H1 (cell line): ENCODE results near the gene PDIA5. TPM values are rescaled to one million over a fixed set of nuclear protein-coding genes. Genes with fewer than 3 reads are reported as not detected.

Experiments used
- CTCF ChIA-PET: fragments of 300-600 bp; sonication (Branson Sonifier 250); formaldehyde crosslinking; loops from one replicate; lab custom pipeline; 2021; ENCODE audit not compliant: partially characterized antibody; lab: Charles Lee
- POLR2A ChIA-PET: fragments of 300-600 bp; sonication (Branson Sonifier 250); formaldehyde crosslinking; loops from one replicate; lab custom pipeline; 2021; ENCODE audit warnings: inconsistent platforms; ENCODE audit not compliant: partially characterized antibody; lab: Charles Lee
- DNase-seq, 2 experiments: peaks; one replicate each; pipeline versions ENCODE4 v3.0.0 to v3.0.0-alpha.2; 2010 to 2022; ENCODE audit warnings: low spot score in 2 of 2, low read depth in 1 of 2, mixed read lengths in 1 of 2
- FAIRE-seq: peaks from 2 replicates; lab custom pipeline; 2011; peaks lifted over from hg19 to GRCh38; lab: Jason Lieb, UNC
- H2AFZ ChIP-seq: 2 replicates; pipeline ENCODE4 v1.8.1; 2012; ENCODE audit warnings: low read length, inconsistent platforms
- H2AK5ac ChIP-seq: 2 replicates; pipeline ENCODE4 v1.6.1; 2013; ENCODE audit warnings: low read depth, low read length
- H2BK120ac ChIP-seq: replicated peaks from 2 replicates; pipeline ENCODE3; 2013; ENCODE audit warnings: low read depth, low read length, inconsistent platforms
- H2BK12ac ChIP-seq: 2 replicates; pipeline ENCODE4 v1.6.1; 2013; ENCODE audit warnings: low read depth, low read length
- H2BK15ac ChIP-seq: 2 replicates; pipeline ENCODE4 v1.6.1; 2013; ENCODE audit warnings: low read length
- H2BK20ac ChIP-seq: 2 replicates; pipeline ENCODE4 v1.6.1; 2013; ENCODE audit warnings: low read length
- H2BK5ac ChIP-seq: 2 replicates; pipeline ENCODE4 v1.6.1; 2013; ENCODE audit warnings: low read depth, low read length
- H3K14ac ChIP-seq: 2 replicates; pipeline ENCODE4 v1.6.1; 2013; ENCODE audit warnings: inconsistent platforms; ENCODE audit not compliant: insufficient read length
- H3K18ac ChIP-seq: 2 replicates; pipeline ENCODE4 v1.6.1; 2013; ENCODE audit warnings: low read length; ENCODE audit errors: extremely low read depth
- H3K23ac ChIP-seq: 2 replicates; pipeline ENCODE4 v1.6.1; 2013; ENCODE audit warnings: inconsistent platforms; ENCODE audit not compliant: insufficient read length
- H3K23me2 ChIP-seq: 2 replicates; pipeline ENCODE4 v1.6.1; 2013; ENCODE audit warnings: low read depth, low read length
- H3K27ac ChIP-seq: 2 replicates; pipeline ENCODE4 v1.6.1; 2011; ENCODE audit warnings: low read depth, low read length, inconsistent platforms
- H3K27me3 ChIP-seq, 4 experiments: replicated peaks in 1 of 4; 1 replicate in 1 of 4; 2 replicates in 3 of 4; pipeline versions ENCODE4 v1.6.1 to v1.8.1; 2011 to 2013; ENCODE audit warnings: low read length in 3 of 4, mild to moderate bottlenecking in 3 of 4, inconsistent platforms in 2 of 4, mixed read lengths in 2 of 4, moderate library complexity in 1 of 4; ENCODE audit not compliant: control insufficient read depth in 3 of 4, insufficient read depth in 3 of 4; ENCODE audit errors: extremely low read depth in 1 of 4
- H3K36me3 ChIP-seq, 4 experiments: 2 replicates each; pipeline versions ENCODE4 v1.6.1 to v1.8.1; 2011 to 2013; ENCODE audit warnings: mild to moderate bottlenecking in 4 of 4, low read length in 3 of 4, moderate library complexity in 2 of 4, control low read depth in 1 of 4, inconsistent platforms in 1 of 4; ENCODE audit not compliant: insufficient read depth in 4 of 4, control insufficient read depth in 2 of 4
- H3K4ac ChIP-seq: replicated peaks from 2 replicates; pipeline ENCODE3; 2013; ENCODE audit warnings: low read length, low read depth, mixed read lengths, inconsistent platforms; ENCODE audit not compliant: insufficient read length
- H3K4me1 ChIP-seq, 4 experiments: replicated peaks in 1 of 4; 1 replicate in 1 of 4; 2 replicates in 3 of 4; pipeline versions ENCODE4 v1.6.1 to v1.8.1; 2011 to 2013; ENCODE audit warnings: low read length in 3 of 4, inconsistent platforms in 2 of 4, mixed read lengths in 1 of 4; ENCODE audit not compliant: insufficient read depth in 4 of 4, control insufficient read depth in 3 of 4
- H3K4me2 ChIP-seq, 2 experiments: 2 replicates each; pipeline versions ENCODE4 v1.6.1 to v1.8.1; 2011 to 2013; ENCODE audit warnings: low read depth in 2 of 2, low read length in 2 of 2, control low read depth in 1 of 2, inconsistent platforms in 1 of 2, mild to moderate bottlenecking in 1 of 2; ENCODE audit not compliant: insufficient read depth in 1 of 2
- H3K4me3 ChIP-seq, 4 experiments: fragments of 200-600, 300-600 bp in 1 of 4; sonication (generic), shearing (Covaris generic), sonication (Bioruptor Twin) in 1 of 4; 2 replicates each; pipeline versions ENCODE4 v1.5.1 to v1.8.1; 2011 to 2016; ENCODE audit warnings: low read length in 4 of 4, low read depth in 3 of 4, control low read depth in 2 of 4, inconsistent platforms in 2 of 4, mild to moderate bottlenecking in 2 of 4, mixed read lengths in 1 of 4, moderate library complexity in 1 of 4; ENCODE audit not compliant: insufficient read depth in 2 of 4; ENCODE audit errors: extremely low read depth in 1 of 4
- H3K56ac ChIP-seq: replicated peaks from 2 replicates; pipeline ENCODE3; 2013; ENCODE audit warnings: low read depth, mild to moderate bottlenecking, mixed read lengths, low read length, inconsistent platforms; ENCODE audit not compliant: insufficient read length
- H3K79me1 ChIP-seq: 2 replicates; pipeline ENCODE4 v1.6.1; 2013; ENCODE audit warnings: low read depth, low read length, control low read depth
- H3K79me2 ChIP-seq, 2 experiments: 2 replicates each; pipeline versions ENCODE4 v1.6.1 to v1.8.1; 2012 to 2013; ENCODE audit warnings: low read length in 2 of 2, mild to moderate bottlenecking in 2 of 2, inconsistent platforms in 1 of 2; ENCODE audit not compliant: insufficient read depth in 2 of 2, control insufficient read depth in 1 of 2
- H3K9ac ChIP-seq, 4 experiments: replicated peaks in 1 of 4; 1 replicate in 1 of 4; 2 replicates in 3 of 4; pipeline versions ENCODE4 v1.6.1 to v1.8.1; 2011 to 2013; ENCODE audit warnings: low read depth in 3 of 4, low read length in 3 of 4, control low read depth in 2 of 4, mild to moderate bottlenecking in 2 of 4, moderate library complexity in 2 of 4, inconsistent platforms in 1 of 4; ENCODE audit errors: extremely low read depth in 1 of 4
- H3K9me3 ChIP-seq, 2 experiments: 2 replicates each; pipeline versions ENCODE4 v1.6.1 to v1.8.1; 2012 to 2013; ENCODE audit warnings: mild to moderate bottlenecking in 2 of 2, moderate library complexity in 2 of 2, control low read depth in 1 of 2, inconsistent platforms in 1 of 2, low read depth in 1 of 2, low read length in 1 of 2, mixed read lengths in 1 of 2; ENCODE audit not compliant: insufficient read depth in 2 of 2
- H4K20me1 ChIP-seq, 2 experiments: replicated peaks in 1 of 2; 2 replicates each; pipeline versions ENCODE3 to v1.8.1; 2011 to 2013; ENCODE audit warnings: inconsistent platforms in 2 of 2, low read length in 2 of 2, mild to moderate bottlenecking in 1 of 2; ENCODE audit not compliant: insufficient read depth in 2 of 2, control insufficient read depth in 1 of 2
- H4K5ac ChIP-seq: 2 replicates; pipeline ENCODE4 v1.6.1; 2013; ENCODE audit warnings: low read length, low read depth, mixed read lengths, inconsistent platforms; ENCODE audit not compliant: insufficient read length
- H4K8ac ChIP-seq: 2 replicates; pipeline ENCODE4 v1.8.0; 2013; ENCODE audit warnings: mild to moderate bottlenecking, moderate library complexity, low read length, inconsistent platforms; ENCODE audit not compliant: insufficient read depth; ENCODE audit errors: extremely low read depth
- H4K91ac ChIP-seq: replicated peaks from 2 replicates; pipeline ENCODE3; 2013; ENCODE audit warnings: low read length, mixed read lengths, inconsistent platforms; ENCODE audit not compliant: insufficient read length
- CBX5 ChIP-seq: fragments of 300-800, 300-1000 bp; sonication (generic); IDR thresholded peaks from 2 replicates; pipeline ENCODE4 v1.7.1; 2016; ENCODE audit warnings: antibody characterized with exemption, low read length, low read depth
- E2F6 ChIP-seq: IDR thresholded peaks from 2 replicates; pipeline ENCODE4 v1.6.1; 2012; ENCODE audit warnings: inconsistent platforms
- EGR1 ChIP-seq: IDR thresholded peaks from 2 replicates; pipeline ENCODE4 v1.6.1; 2011; ENCODE audit warnings: low read depth, low read length, borderline replicate concordance
- JUND ChIP-seq: IDR thresholded peaks from 2 replicates; pipeline ENCODE4 v1.6.1; 2011; ENCODE audit warnings: mild to moderate bottlenecking, improper control_type of control experiment, low read length
- KDM1A ChIP-seq: fragments of 200-600, 300-600 bp; sonication (generic); IDR thresholded peaks from 2 replicates; pipeline ENCODE4 v1.7.1; 2016; ENCODE audit warnings: mild to moderate bottlenecking, low read length, borderline replicate concordance
- KDM4A ChIP-seq: IDR thresholded peaks from one replicate; pipeline ENCODE4 v1.7.1; 2012; ENCODE audit warnings: low read depth, mild to moderate bottlenecking, moderate library complexity, low read length, inconsistent platforms; ENCODE audit not compliant: severe bottlenecking
- POLR2AphosphoS5 ChIP-seq: IDR thresholded peaks from 2 replicates; pipeline ENCODE4 v1.6.1; 2011; ENCODE audit warnings: low read depth, low read length
- RBBP5 ChIP-seq: IDR thresholded peaks from 2 replicates; pipeline ENCODE4 v1.7.1; 2012; ENCODE audit warnings: low read depth, mild to moderate bottlenecking, inconsistent platforms, low read length, moderate library complexity, borderline replicate concordance
- WGBS, 2 experiments: shearing (Covaris generic) in 1 of 2; methylation state at CpG; one replicate each; pipeline versions ENCODE4 v1.1.6 to v1.1.7; 2013 to 2015; ENCODE audit warnings: low lambda C conversion rate in 2 of 2, mixed read lengths in 2 of 2, inconsistent platforms in 1 of 2, low coverage in 1 of 2, missing lambda C conversion rate in 1 of 2; ENCODE audit not compliant: insufficient replicate concordance in 2 of 2, insufficient coverage in 1 of 2, insufficient read length in 1 of 2; ENCODE audit errors: extremely low coverage in 1 of 2, missing lambda C conversion rate in 1 of 2; 5-methylcytosine and 5-hydroxymethylcytosine counted together
- polyA plus RNA-seq, 7 experiments: library from polyadenylated mRNA; depleted of rRNA in 3 of 7; stranded (reverse) in 5 of 7; unstranded in 2 of 7; fragments of >200 nt in 5 of 7; fragments of 200-250 nt in 2 of 7; gene quantifications; 1 replicate in 5 of 7; 2 replicates in 1 of 7; 4 replicates in 1 of 7; pipeline versions ENCODE4 v1.2.1 to v1.2.3, GENCODE V29; 2011 to 2013; ENCODE audit warnings: missing spikeins in 2 of 7, mixed read lengths in 2 of 7
- total RNA-seq: library from RNA; stranded (reverse); fragmentation: NEBNext Ultra II Directional; extraction: Animal tissue kit (Norgen Biotek cat#: 25700); gene quantifications from 2 replicates; pipeline ENCODE4 v1.2.1, GENCODE V29; 2021

The PDIA5 gene
- total and polyA plus RNA-seq, 2 of the 8 experiments (the other 6 are each of a cell fraction or from before 2014, with no cell fraction given) = 18.2 to 32.8 TPM

GRCh38 chr3:123064506-123064905 is 2.3 kb upstream of the PDIA5 start:
- Histone ChIP-seq H2BK20ac (no peak overlapping the region), H3K4me1 (peaks cover 5 to 11% (median 9%) of the 10 kb centered on the region in 4 experiments; a peak in 5 of 7 replicates), H3K56ac (no peak overlapping the region), H3K14ac (no peak overlapping the region), H3K27ac (no peak overlapping the region), H3K18ac (no peak overlapping the region), H3K9ac (no peak overlapping the region), H3K23ac (no peak overlapping the region), H3K27me3 (peaks cover 0 to 13% (median 8%) of the 10 kb centered on the region in 4 experiments; a peak in 5 of 7 replicates), H3K4me3 (no peak overlapping the region), H2BK5ac (no peak overlapping the region), H4K20me1 (peaks cover 0 to 4% of the 10 kb centered on the region in 2 experiments), H2AFZ (no peak overlapping the region), H4K8ac (no peak overlapping the region), H3K79me2 (peaks cover 6 to 20% of the 10 kb centered on the region in 2 experiments), H2BK120ac (no peak overlapping the region), H3K4ac (no peak overlapping the region), H4K5ac (no peak overlapping the region), H2BK15ac (no peak overlapping the region), H3K36me3 (no peaks in the 10 kb centered on the region), H3K9me3 (no peaks in the 10 kb centered on the region; a peak in 1 of 4 replicates), H2BK12ac (no peak overlapping the region), H3K79me1 (peaks cover 11% of the 10 kb centered on the region), H3K4me2 (no peak overlapping the region), H2AK5ac (no peak overlapping the region), H3K23me2 (peaks cover 20% of the 10 kb centered on the region), H4K91ac (no peak overlapping the region)
- 92% methylated on average over 4 of the region's 4 CpGs; no CpG with 5 or more reads in 1 of the 2 experiments for WGBS, 2 experiments
- POLR2A ChIA-PET = no interaction called here
- FAIRE-seq (no peak), DNase-seq (no peak)
- CTCF ChIA-PET = interaction anchor here (1.2 to 1.6 kb wide), 3 partner anchors 9 to 23 kb away, joined by 3 to 4 read pairs (median 3); no protein-coding TSS in a partner anchor
- TF ChIP-seq EGR1 = no peak
- TF ChIP-seq POLR2AphosphoS5 = no peak
- TF ChIP-seq RBBP5 = no peak
- TF ChIP-seq CBX5 = no peak
- no peak for TF ChIP-seq KDM1A
- no peak for TF ChIP-seq JUND
- TF ChIP-seq KDM4A = no peak
- no peak for TF ChIP-seq E2F6
